CD4-positive, alpha-beta T cell (primary cell): ENCODE results near the gene HMGB1. TPM values are rescaled to one million over a fixed set of nuclear protein-coding genes. Genes with fewer than 3 reads are reported as not detected.
A peak's percentile ranks its signal among the peaks of the same experiment; 100 is the strongest.
"Not testable (repeated sequence)": the region's sequence is repeated elsewhere in the genome, so short reads cannot be mapped to it uniquely, and the experiment has no call there.

ENCODE experiments used
- ATAC-seq: fragments of 200-7000 bp; cut with Tn5 transposase; one replicate; pipeline ENCODE4 v1.10.0; 2022; ENCODE audit warnings: mild to moderate bottlenecking; ENCODE audit not compliant: poor library complexity
- CTCF ChIA-PET: fragments of 350-600 bp; sonication (Branson Sonifier 250); formaldehyde crosslinking; loops from one replicate; lab custom pipeline; 2021; ENCODE audit warnings: antibody characterized with exemption, inconsistent platforms; lab: Charles Lee
- POLR2A ChIA-PET: fragments of 350-600 bp; sonication (Branson Sonifier 250); formaldehyde crosslinking; loops from one replicate; lab custom pipeline; 2021; ENCODE audit warnings: antibody characterized with exemption, inconsistent platforms; lab: Charles Lee
- DNase-seq, 14 experiments: peaks; one replicate each; pipeline ENCODE4 v3.0.0-alpha.2; 2013 to 2020; ENCODE audit warnings: mixed read lengths in 2 of 14
- H3K27ac ChIP-seq, 2 donors: one replicate each; pipeline versions ENCODE4 v1.5.1 to v1.7.0; 2013; ENCODE audit warnings: low read length in 2 of 2, low read depth in 1 of 2, mild to moderate bottlenecking in 1 of 2
- H3K27me3 ChIP-seq, 2 experiments: 1 replicate in 1 of 2; 2 replicates in 1 of 2; pipeline versions ENCODE4 v1.6.1 to v1.7.0; 2013; ENCODE audit warnings: low read length in 2 of 2, control low read depth in 1 of 2, mild to moderate bottlenecking in 1 of 2, moderate library complexity in 1 of 2; ENCODE audit not compliant: insufficient read depth in 2 of 2, control insufficient read depth in 1 of 2
- H3K36me3 ChIP-seq: one replicate; pipeline ENCODE4 v1.6.1; 2013; ENCODE audit warnings: low read length, control low read depth; ENCODE audit not compliant: insufficient read depth
- H3K4me1 ChIP-seq: one replicate; pipeline ENCODE4 v1.6.1; 2013; ENCODE audit warnings: low read length, control low read depth; ENCODE audit not compliant: insufficient read depth
- H3K4me3 ChIP-seq: one replicate; pipeline ENCODE4 v1.5.1; 2013; ENCODE audit warnings: mild to moderate bottlenecking, low read length, moderate library complexity
- H3K9me3 ChIP-seq, 2 experiments: 1 replicate in 1 of 2; 2 replicates in 1 of 2; pipeline versions ENCODE4 v1.6.1 to v1.7.0; 2013; ENCODE audit warnings: low read length in 2 of 2, mild to moderate bottlenecking in 2 of 2, control low read depth in 1 of 2, moderate library complexity in 1 of 2; ENCODE audit not compliant: control insufficient read depth in 1 of 2, insufficient read depth in 1 of 2
- H3K27ac Mint-ChIP-seq: one replicate; pipeline ENCODE4 v1.8.0; 2020; ENCODE audit warnings: mixed read lengths
- H3K27me3 Mint-ChIP-seq: one replicate; pipeline ENCODE4 v1.8.0; 2021; ENCODE audit warnings: mixed read lengths
- H3K36me3 Mint-ChIP-seq: one replicate; pipeline ENCODE4 v1.8.0; 2021; ENCODE audit warnings: low read depth, mixed read lengths
- H3K4me1 Mint-ChIP-seq: one replicate; pipeline ENCODE4 v1.8.0; 2021; ENCODE audit warnings: low read depth, mixed read lengths
- H3K4me3 Mint-ChIP-seq: one replicate; pipeline ENCODE4 v1.8.0; 2020; ENCODE audit warnings: mild to moderate bottlenecking, mixed read lengths
- H3K9me3 Mint-ChIP-seq: one replicate; pipeline ENCODE4 v1.8.0; 2020; ENCODE audit warnings: mixed read lengths
- intact Hi-C, 2 experiments: fragments of 100-400 bp; cut with DNase I in 1 of 2; cut with micrococcal nuclease in 1 of 2; formaldehyde crosslinking; loops; one replicate each; pipeline versions ENCODE4 v1.15.1 to v1.9.0; 2023 to 2025; cut with DNase I, micrococcal nuclease
- total RNA-seq, 174 experiments: library from RNA in 2 of 174; stranded (reverse) in 2 of 174; gene quantifications; one replicate each; pipeline ENCODE4 v1.2.3 and lab custom pipeline; 2021 to 2026
- TF ChIP-seq, protein P1 (sequence below): fragments of 200-600 bp; IDR thresholded peaks from one replicate; pipeline ENCODE4 v1.8.0; 2022; ENCODE audit warnings: antibody characterized with exemption, mild to moderate bottlenecking

HMGB1 gene
- total RNA-seq, 2 experiments from 2014 or later: 448 to 465 TPM

DNA sequence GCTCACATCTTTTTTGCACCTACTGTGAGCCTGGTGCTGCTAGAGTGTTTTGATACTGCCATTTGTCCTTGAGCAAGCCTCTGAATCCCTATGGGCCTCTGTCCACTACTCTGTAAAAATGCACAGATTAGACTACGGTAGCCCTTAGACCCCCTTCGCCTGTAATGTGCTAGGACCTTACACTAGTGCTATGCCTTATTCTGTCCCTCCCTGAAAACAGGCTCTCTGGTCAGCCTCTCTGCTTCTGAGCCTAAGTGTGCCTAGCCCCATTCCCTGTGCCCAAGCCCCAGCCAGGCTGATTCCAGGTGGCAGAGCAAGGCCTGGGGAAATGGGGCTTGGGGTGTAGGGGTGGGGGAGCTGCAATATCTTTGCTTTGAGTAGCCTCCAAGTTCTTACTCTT, 10.7 kb downstream of the HMGB1 start:
- TF ChIP-seq, protein P1, sequence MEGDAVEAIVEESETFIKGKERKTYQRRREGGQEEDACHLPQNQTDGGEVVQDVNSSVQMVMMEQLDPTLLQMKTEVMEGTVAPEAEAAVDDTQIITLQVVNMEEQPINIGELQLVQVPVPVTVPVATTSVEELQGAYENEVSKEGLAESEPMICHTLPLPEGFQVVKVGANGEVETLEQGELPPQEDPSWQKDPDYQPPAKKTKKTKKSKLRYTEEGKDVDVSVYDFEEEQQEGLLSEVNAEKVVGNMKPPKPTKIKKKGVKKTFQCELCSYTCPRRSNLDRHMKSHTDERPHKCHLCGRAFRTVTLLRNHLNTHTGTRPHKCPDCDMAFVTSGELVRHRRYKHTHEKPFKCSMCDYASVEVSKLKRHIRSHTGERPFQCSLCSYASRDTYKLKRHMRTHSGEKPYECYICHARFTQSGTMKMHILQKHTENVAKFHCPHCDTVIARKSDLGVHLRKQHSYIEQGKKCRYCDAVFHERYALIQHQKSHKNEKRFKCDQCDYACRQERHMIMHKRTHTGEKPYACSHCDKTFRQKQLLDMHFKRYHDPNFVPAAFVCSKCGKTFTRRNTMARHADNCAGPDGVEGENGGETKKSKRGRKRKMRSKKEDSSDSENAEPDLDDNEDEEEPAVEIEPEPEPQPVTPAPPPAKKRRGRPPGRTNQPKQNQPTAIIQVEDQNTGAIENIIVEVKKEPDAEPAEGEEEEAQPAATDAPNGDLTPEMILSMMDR: no peak
- POLR2A ChIA-PET: interaction anchor here (0.8 kb wide), 1 partner anchor 81 kb away, joined by 3 read pairs; no protein-coding TSS in a partner anchor
- H3K27me3 ChIP-seq: no peaks in the 10 kb centered on the region
- no peaks in the 10 kb centered on the region for H3K9me3 ChIP-seq
- H3K4me1 Mint-ChIP-seq: peaks cover 24% of the 10 kb centered on the region
- no peaks in the 10 kb centered on the region for H3K27me3 Mint-ChIP-seq
- peak overlapping the region; percentile 51 for H3K27ac Mint-ChIP-seq
- no peak overlapping the region for H3K27ac ChIP-seq
- H3K4me3 ChIP-seq: no peak overlapping the region
- DNase-seq (no peak), ATAC-seq (no peak)
- H3K36me3 ChIP-seq: peaks cover 16% of the 10 kb centered on the region
- CTCF ChIA-PET: interaction anchor here (0.7 kb wide), 1 partner anchor 59 kb away, joined by 5 read pairs; no protein-coding TSS in a partner anchor
- no peaks in the 10 kb centered on the region for H3K4me1 ChIP-seq
- intact Hi-C loops: loop anchor here in 1 of 2 experiments (5.0 to 10.0 kb wide), 4 partner anchors 33 to 690 kb away; partner anchors contain the start of gene UBE2L5
- H3K36me3 Mint-ChIP-seq: peaks cover 27% of the 10 kb centered on the region
- H3K9me3 Mint-ChIP-seq: no peaks in the 10 kb centered on the region
- H3K4me3 Mint-ChIP-seq: no peak overlapping the region

DNA sequence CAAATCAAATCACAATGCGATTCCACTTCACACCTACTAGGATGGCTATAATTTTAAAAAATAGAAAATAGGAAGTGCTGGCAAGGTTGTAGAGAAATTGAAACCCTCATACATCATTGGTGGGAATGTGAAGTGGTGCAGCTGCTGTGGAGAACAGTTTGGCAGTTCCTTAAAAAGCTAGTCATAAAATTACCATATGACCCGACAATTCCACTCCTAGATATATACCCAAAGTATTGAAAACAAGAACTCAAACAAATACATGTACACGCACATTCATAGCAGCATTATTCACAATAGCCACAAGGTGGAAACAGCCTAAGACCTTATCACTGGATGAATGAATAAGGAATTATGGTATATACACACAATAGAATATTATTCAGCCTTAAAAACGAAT, 12.0 kb downstream of the HMGB1 start:
- ATAC-seq (no peak), DNase-seq (peak in 1 of 14 experiments; percentile 19)
- ChIA-PET POLR2A (interaction anchor here (1.4 kb wide), 1 partner anchor 58 kb away, joined by 3 read pairs; no protein-coding TSS in a partner anchor), CTCF (interaction anchor here (1.0 kb wide), 1 partner anchor 79 kb away, joined by 4 read pairs; no protein-coding TSS in a partner anchor)
- Histone ChIP-seq H3K27me3 (no peaks in the 10 kb centered on the region), H3K27ac (no peak overlapping the region), H3K36me3 (peaks cover 10% of the 10 kb centered on the region), H3K9me3 (no peaks in the 10 kb centered on the region), H3K4me3 (no peak overlapping the region), H3K4me1 (no peaks in the 10 kb centered on the region)
- H3K4me3 Mint-ChIP-seq: no peak overlapping the region
- H3K4me1 Mint-ChIP-seq: peaks cover 13% of the 10 kb centered on the region
- peaks cover 15% of the 10 kb centered on the region for H3K36me3 Mint-ChIP-seq
- intact Hi-C loops: loop anchor here in 1 of 2 experiments (10.0 kb wide), 2 partner anchors 49 to 689 kb away; no protein-coding TSS in a partner anchor
- H3K9me3 Mint-ChIP-seq: no peaks in the 10 kb centered on the region
- no peak overlapping the region for H3K27ac Mint-ChIP-seq
- no peaks in the 10 kb centered on the region for H3K27me3 Mint-ChIP-seq
- TF ChIP-seq, protein P1: no peak

DNA sequence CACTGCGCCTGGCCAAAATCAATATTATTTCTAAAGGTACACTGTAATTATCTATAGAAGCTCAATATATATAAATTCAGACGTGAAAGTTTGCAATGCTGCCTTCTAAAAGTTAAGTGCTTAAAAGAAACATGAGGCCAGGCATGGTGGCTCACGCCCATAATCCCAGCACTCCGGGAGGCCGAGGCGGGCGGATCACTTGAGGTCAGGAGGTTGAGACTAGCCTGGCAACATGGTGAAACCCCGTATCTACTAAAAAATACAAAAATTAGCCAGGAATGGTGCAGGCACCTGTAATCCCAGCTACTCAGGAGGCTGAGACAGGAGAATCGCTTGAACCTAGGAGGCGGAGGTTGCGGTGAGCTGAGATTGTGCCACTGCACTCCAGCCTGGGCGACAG, 14.3 kb downstream of the HMGB1 start:
- H3K4me1 ChIP-seq, H3K27me3 Mint-ChIP-seq, ATAC-seq, H3K27me3 ChIP-seq, H3K9me3 ChIP-seq, H3K4me3 ChIP-seq, H3K9me3 Mint-ChIP-seq, H3K4me3 Mint-ChIP-seq, H3K27ac Mint-ChIP-seq, H3K36me3 ChIP-seq, H3K36me3 Mint-ChIP-seq, DNase-seq, H3K4me1 Mint-ChIP-seq, H3K27ac ChIP-seq, POLR2A ChIA-PET: not testable (repeated sequence)
- CTCF ChIA-PET: interaction anchor here (0.8 kb wide), 1 partner anchor 80 kb away, joined by 3 read pairs; no protein-coding TSS in a partner anchor
- intact Hi-C loops: loop anchor here in 1 of 2 experiments (10.0 kb wide), 2 partner anchors 47 to 687 kb away; no protein-coding TSS in a partner anchor
